Body of pancreas (tissue), 4 donors: ENCODE data around the gene GPAM. TPM values are rescaled to one million over a fixed set of nuclear protein-coding genes. Genes with fewer than 3 reads are reported as not detected.

Experiments used
- ATAC-seq: fragments of 150-250 bp; one replicate; pipeline ENCODE4 v1.9.1; 2016
- DNase-seq, 4 donors: peaks; one replicate each; pipeline ENCODE4 v3.0.0-alpha.2; 2019
- H3K27ac ChIP-seq, 4 donors: fragments of 200-600 bp; sonication (generic); 1 replicate in 3 of 4; 2 replicates in 1 of 4; pipeline versions ENCODE4 v1.5.1 to v1.6.1; 2016 to 2019; ENCODE audit warnings: mild to moderate bottlenecking in 1 of 4, mixed read lengths in 1 of 4, moderate library complexity in 1 of 4
- H3K27me3 ChIP-seq, 2 donors: fragments of 200-600 bp; sonication (generic); one replicate each; pipeline ENCODE4 v1.6.0; 2016; ENCODE audit warnings: mild to moderate bottlenecking in 1 of 2
- H3K36me3 ChIP-seq, 2 donors: fragments of 200-600 bp; sonication (generic); replicated peaks in 1 of 2; 2 replicates each; pipeline ENCODE4 v1.5.1; 2016; ENCODE audit warnings: low read depth in 2 of 2; ENCODE audit not compliant: insufficient read depth in 1 of 2
- H3K4me1 ChIP-seq: fragments of 200-600 bp; sonication (generic); one replicate; pipeline ENCODE4 v1.6.0; 2016
- H3K4me3 ChIP-seq, 2 donors: fragments of 200-600 bp; sonication (generic); 1 replicate in 1 of 2; 2 replicates in 1 of 2; pipeline ENCODE4 v1.5.1; 2016 to 2019
- H3K9me3 ChIP-seq, 3 donors: fragments of 200-600 bp; sonication (generic); 1 replicate in 2 of 3; 2 replicates in 1 of 3; pipeline ENCODE4 v1.5.1; 2016
- CTCF ChIP-seq, 7 experiments: fragments of 450-650 bp in 4 of 7; fragments of 200-600 bp in 3 of 7; sonication (generic) in 3 of 7; IDR thresholded peaks; one replicate each; pipeline ENCODE4 v1.5.1; 2016 to 2019; ENCODE audit warnings: antibody characterized with exemption in 7 of 7
- POLR2A ChIP-seq, 3 donors: fragments of 450-650 bp; IDR thresholded peaks; one replicate each; pipeline ENCODE4 v1.6.1; 2016; ENCODE audit warnings: antibody characterized with exemption in 3 of 3, mild to moderate bottlenecking in 2 of 3
- WGBS, 2 donors: methylation state at CpG; one replicate each; pipeline ENCODE4 v1.1.5; 2017; 5-methylcytosine and 5-hydroxymethylcytosine counted together
- intact Hi-C: fragments of 100-400 bp; cut with DNase I; formaldehyde crosslinking; loops from one replicate; pipeline ENCODE4 v1.15.1; 2023
- total RNA-seq, 2 donors: library from RNA; depleted of rRNA; stranded (reverse); fragments of >200 nt; gene quantifications; one replicate each; pipeline ENCODE4 v1.1.0, GENCODE V29; 2016

The GPAM gene
- total RNA-seq, 2 donors from 2014 or later: 9.1 to 66.9 TPM

GRCh38 chr10:112176543-112176942, 7.0 kb downstream of the GPAM start:
- no peak overlapping the region for H3K27ac ChIP-seq
- TF ChIP-seq CTCF (IDR thresholded peaks at IDR 0.05) (no peak), POLR2A (IDR thresholded peaks at IDR 0.05) (no peak)
- H3K9me3 ChIP-seq: no peaks in the 10 kb centered on the region
- no peak for ATAC-seq
- no peak overlapping the region for H3K4me3 ChIP-seq
- 79 to 86% methylated on average over 3 of the region's 3 CpGs for WGBS, 2 donors
- H3K4me1 ChIP-seq: no peaks in the 10 kb centered on the region
- DNase-seq: no peak
- H3K27me3 ChIP-seq: no peaks in the 10 kb centered on the region
- intact Hi-C loops: no loop called here
- H3K36me3 ChIP-seq: peaks cover 9 to 10% of the 10 kb centered on the region in 2 donors

GRCh38 chr10:112175409-112175808, 8.2 kb downstream of the GPAM start:
- ATAC-seq: no peak

GRCh38 chr10:112173206-112173605, 10.4 kb downstream of the GPAM start:
- H3K27me3 ChIP-seq: no peaks in the 10 kb centered on the region
- WGBS, 2 donors: 89 to 90% methylated on average over 4 of the region's 4 CpGs
- TF ChIP-seq CTCF (IDR thresholded peaks at IDR 0.05): no peak
- TF ChIP-seq POLR2A (IDR thresholded peaks at IDR 0.05): no peak
- intact Hi-C loops: no loop called here
- H3K36me3 ChIP-seq: peaks cover 9 to 11% of the 10 kb centered on the region in 2 donors
- ATAC-seq (no peak), DNase-seq (no peak)
- no peaks in the 10 kb centered on the region for H3K9me3 ChIP-seq
- H3K4me1 ChIP-seq: no peaks in the 10 kb centered on the region
- H3K4me3 ChIP-seq: no peak overlapping the region
- H3K27ac ChIP-seq: no peak overlapping the region

More at GRCh38 chr10:112175409-112175808, 8.2 kb downstream of the GPAM start:
- TF ChIP-seq POLR2A (IDR thresholded peaks at IDR 0.05) (no peak), CTCF (IDR thresholded peaks at IDR 0.05) (no peak)
- Histone ChIP-seq H3K9me3 (no peaks in the 10 kb centered on the region), H3K27ac (no peak overlapping the region), H3K4me3 (no peak overlapping the region), H3K36me3 (peaks cover 9 to 10% of the 10 kb centered on the region in 2 donors), H3K4me1 (no peaks in the 10 kb centered on the region), H3K27me3 (no peaks in the 10 kb centered on the region)
- DNase-seq: no peak
- intact Hi-C loops: no loop called here
- 92 to 95% methylated on average over 8 of the region's 8 CpGs for WGBS, 2 donors

- 93 to 95% methylated on average over 6 of the region's 6 CpGs for WGBS, 2 donors
- no peak for TF ChIP-seq POLR2A (IDR thresholded peaks at IDR 0.05)
- no peak for TF ChIP-seq CTCF (IDR thresholded peaks at IDR 0.05)
- Histone ChIP-seq H3K4me1 (no peaks in the 10 kb centered on the region), H3K9me3 (no peaks in the 10 kb centered on the region), H3K4me3 (no peak overlapping the region), H3K36me3 (peaks cover 0 to 12% of the 10 kb centered on the region in 2 donors), H3K27me3 (no peaks in the 10 kb centered on the region), H3K27ac (no peak overlapping the region)
- DNase-seq: no peak
- intact Hi-C loops: no loop called here
- ATAC-seq: no peak
Observed at GRCh38 chr10:112168733-112169132, 14.8 kb downstream of the GPAM start.

GRCh38 chr10:112166800-112167199, 16.8 kb downstream of the GPAM start:
- Histone ChIP-seq H3K36me3 (peaks cover 4 to 11% of the 10 kb centered on the region in 2 donors), H3K4me1 (no peaks in the 10 kb centered on the region), H3K4me3 (no peak overlapping the region), H3K9me3 (no peaks in the 10 kb centered on the region), H3K27me3 (no peaks in the 10 kb centered on the region), H3K27ac (no peak overlapping the region)
- ATAC-seq: no peak
- WGBS, 2 donors: 89% methylated on average over 3 of the region's 3 CpGs
- DNase-seq: no peak
- no peak for TF ChIP-seq CTCF (IDR thresholded peaks at IDR 0.05)
- TF ChIP-seq POLR2A (IDR thresholded peaks at IDR 0.05): no peak
- intact Hi-C loops: no loop called here
